RWPE1 (cell line): ENCODE results near the gene VTI1A.

Experiments used
- CTCF ChIA-PET: fragments of 350-600 bp; sonication (Branson Sonifier 250); formaldehyde crosslinking; extraction: SDS; loops from one replicate; lab custom pipeline; 2021; lab: Yijun Ruan, JAX
- POLR2A ChIA-PET: fragments of 400-600 bp; formaldehyde crosslinking; extraction: SDS; loops from one replicate; lab custom pipeline; 2020; ENCODE audit warnings: antibody characterized with exemption; ENCODE audit not compliant: low non-redundant PET; lab: Yijun Ruan, JAX
- DNase-seq: peaks from one replicate; pipeline ENCODE4 v3.0.0; 2012; ENCODE audit warnings: low spot score
- H3K27ac ChIP-seq: fragments of 450-650 bp; 2 replicates; pipeline ENCODE4 v1.5.1; 2017
- TF ChIP-seq, protein P1 (sequence below): fragments of 450-650 bp; conservative IDR thresholded peaks from 2 replicates; pipeline ENCODE4 v1.5.1; 2017; ENCODE audit warnings: low read depth, mild to moderate bottlenecking

Gene VTI1A

DNA sequence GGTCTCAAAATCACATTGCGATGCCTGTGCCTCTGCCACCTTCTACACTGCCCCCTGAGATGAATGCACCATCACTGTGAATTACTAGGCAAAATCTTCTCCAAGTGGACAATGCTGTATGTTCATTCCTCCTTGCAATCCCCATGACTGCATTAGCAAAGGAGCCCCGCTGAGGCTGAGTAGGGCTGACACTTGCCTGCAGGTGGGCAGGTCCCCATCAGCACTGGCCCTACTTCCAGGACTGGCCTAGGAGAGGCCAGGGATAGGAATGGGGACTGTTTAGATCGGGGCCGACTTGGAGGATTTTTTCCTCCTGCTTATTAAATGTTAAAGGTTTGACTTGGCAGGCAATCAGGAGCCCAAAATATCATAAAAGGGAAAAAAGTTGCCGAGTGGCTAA, 376.0 kb downstream of the VTI1A start:
- TF ChIP-seq, protein P1, sequence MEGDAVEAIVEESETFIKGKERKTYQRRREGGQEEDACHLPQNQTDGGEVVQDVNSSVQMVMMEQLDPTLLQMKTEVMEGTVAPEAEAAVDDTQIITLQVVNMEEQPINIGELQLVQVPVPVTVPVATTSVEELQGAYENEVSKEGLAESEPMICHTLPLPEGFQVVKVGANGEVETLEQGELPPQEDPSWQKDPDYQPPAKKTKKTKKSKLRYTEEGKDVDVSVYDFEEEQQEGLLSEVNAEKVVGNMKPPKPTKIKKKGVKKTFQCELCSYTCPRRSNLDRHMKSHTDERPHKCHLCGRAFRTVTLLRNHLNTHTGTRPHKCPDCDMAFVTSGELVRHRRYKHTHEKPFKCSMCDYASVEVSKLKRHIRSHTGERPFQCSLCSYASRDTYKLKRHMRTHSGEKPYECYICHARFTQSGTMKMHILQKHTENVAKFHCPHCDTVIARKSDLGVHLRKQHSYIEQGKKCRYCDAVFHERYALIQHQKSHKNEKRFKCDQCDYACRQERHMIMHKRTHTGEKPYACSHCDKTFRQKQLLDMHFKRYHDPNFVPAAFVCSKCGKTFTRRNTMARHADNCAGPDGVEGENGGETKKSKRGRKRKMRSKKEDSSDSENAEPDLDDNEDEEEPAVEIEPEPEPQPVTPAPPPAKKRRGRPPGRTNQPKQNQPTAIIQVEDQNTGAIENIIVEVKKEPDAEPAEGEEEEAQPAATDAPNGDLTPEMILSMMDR: no peak
- H3K27ac ChIP-seq: no peak overlapping the region
- ChIA-PET CTCF (no interaction called here), POLR2A (no interaction called here)
- DNase-seq: no peak

DNA sequence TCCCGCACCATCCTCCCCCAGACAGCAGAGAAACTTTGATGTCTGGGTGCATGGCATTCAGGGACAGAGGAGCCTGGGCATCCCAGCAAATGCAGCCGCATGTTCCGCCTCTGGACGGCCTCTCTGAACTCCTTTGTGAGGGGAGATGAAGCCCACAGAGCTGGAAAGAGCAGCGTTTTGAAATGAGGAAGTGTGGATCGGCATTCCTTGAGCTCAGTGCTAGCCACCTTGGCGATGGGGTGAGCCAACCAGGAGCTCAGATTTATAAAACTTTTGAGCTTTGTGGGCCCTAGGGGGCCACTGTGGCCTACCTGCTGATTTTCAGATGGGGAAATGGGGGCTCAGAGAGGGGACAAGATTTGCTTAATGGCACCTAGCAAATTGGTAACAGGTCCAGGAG, 376.6 kb downstream of the VTI1A start:
- ChIA-PET POLR2A (no interaction called here), CTCF (no interaction called here)
- TF ChIP-seq, protein P1: no peak
- H3K27ac ChIP-seq: 0 out of 2 replicates have a peak overlapping the region, but pooled peaks have one; percentile 4
- no peak for DNase-seq

DNA sequence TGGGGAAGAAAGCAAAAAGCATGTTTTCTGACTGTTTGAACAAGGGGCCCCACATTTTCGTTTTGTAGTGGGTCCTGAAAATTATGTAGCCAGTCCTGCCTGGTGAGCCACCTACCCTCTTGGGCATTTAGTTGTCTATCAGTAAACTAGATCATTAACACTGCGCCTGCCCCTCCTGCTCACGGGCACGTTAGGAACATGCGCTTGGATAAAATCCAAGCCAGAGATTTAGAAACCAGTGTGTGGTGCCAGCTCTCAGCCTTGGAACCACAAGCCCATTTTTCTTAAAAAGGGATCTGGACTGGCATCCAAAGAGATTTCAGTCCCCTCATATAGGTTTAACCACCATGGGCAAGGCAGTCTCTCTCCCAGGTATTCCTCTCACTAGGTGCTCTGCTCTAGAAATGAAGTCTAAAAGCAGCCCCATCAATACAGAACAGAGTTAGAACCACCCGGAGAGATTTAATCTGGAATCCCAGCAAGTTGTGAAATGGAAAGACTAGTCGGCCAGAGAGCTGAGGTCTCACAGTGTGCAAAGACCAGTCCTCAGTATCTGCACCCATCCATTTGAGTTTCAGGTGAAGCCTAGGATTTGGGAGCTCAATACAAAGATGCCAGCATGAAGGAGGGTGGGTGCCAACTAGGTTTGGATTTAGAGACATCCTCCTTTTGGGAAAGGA, 379.1 kb downstream of the VTI1A start:
- DNase-seq: no peak
- TF ChIP-seq, protein P1: no peak
- POLR2A ChIA-PET: no interaction called here

DNA sequence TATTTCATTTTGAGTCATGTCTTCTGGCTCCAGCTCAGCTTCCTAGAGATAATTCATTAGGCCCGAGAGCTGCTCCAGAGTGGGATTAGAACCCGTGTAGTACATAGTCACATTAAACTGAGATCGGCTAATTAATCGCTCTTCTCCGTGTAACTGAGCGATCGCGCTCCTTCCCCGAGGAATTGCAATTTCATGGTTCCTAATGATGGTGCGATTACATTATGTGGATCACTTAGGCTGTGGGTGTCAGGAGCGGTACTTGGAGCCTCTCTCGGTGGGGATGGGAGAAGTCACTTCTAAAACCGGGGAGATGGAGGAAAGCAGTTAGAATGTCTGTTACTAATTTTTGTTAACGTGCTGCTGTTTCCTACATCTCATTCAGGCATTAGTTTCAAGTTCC, 380.1 kb downstream of the VTI1A start:
- no peak for DNase-seq
- POLR2A ChIA-PET: no interaction called here
- no peak overlapping the region for H3K27ac ChIP-seq
- TF ChIP-seq, protein P1: no peak
- CTCF ChIA-PET: no interaction called here

More for the DNA sequence above, 379.1 kb downstream of the VTI1A start:
- CTCF ChIA-PET: interaction anchor here (0.6 to 0.7 kb wide), 2 partner anchors 32 to 239 kb away, joined by 3 read pairs; no protein-coding TSS in a partner anchor
- no peak overlapping the region for H3K27ac ChIP-seq

DNA sequence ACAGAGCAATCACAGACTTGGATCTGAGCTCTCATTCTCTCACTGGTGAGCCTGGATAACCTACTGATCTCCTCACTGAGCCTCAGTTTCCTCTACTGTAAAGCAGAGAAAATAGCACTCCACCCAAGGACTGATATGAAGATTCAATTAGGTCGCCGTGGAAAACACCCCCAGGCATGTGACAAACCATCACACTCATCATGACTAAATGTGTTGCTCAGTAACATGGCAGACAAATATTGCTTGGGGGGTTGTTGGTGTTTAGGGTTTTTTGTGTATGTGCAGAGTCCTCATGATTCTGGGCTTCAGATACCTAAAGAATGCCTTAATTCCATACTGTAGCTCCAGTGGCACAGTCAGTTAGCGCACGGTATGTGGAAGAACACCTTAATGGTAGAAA, 380.9 kb downstream of the VTI1A start:
- ChIA-PET POLR2A (no interaction called here), CTCF (no interaction called here)
- TF ChIP-seq, protein P1: no peak
- no peak overlapping the region for H3K27ac ChIP-seq
- DNase-seq: peak; percentile 49

DNA sequence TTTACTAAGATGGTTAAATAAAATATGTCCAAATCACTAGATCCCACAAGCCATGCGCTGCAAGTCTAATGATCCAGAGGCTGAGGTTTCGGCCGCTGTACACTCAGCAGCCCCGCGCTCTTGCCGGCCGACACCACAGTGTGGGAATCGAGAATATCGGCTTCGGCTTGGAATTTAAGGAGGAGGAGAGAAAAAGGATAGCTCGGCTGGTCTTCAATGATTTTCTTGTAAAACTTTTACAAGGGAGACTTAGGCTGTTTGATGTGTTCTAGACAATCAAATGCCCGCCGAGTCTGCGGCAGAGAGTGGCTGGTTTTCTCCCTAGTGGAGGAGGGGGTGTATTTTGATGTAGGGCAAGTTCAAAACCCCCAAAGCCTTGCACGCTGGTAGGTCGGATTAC, 384.8 kb downstream of the VTI1A start:
- CTCF ChIA-PET: interaction anchor here (0.6 kb wide), 1 partner anchor 355 kb away, joined by 4 read pairs; no protein-coding TSS in a partner anchor
- POLR2A ChIA-PET: no interaction called here
- TF ChIP-seq, protein P1: no peak
- DNase-seq: no peak
- no peak overlapping the region for H3K27ac ChIP-seq
